Suprapubic skin (tissue), 4 donors: ENCODE data around the gene NDUFS8.

ENCODE experiments used
- CTCF ChIP-seq, 2 donors: fragments of 200-600 bp in 1 of 2; fragments of 450-650 bp in 1 of 2; sonication (generic) in 1 of 2; IDR thresholded peaks; one replicate each; pipeline ENCODE4 v1.5.1; 2016 to 2019; ENCODE audit warnings: antibody characterized with exemption in 2 of 2, mild to moderate bottlenecking in 1 of 2, moderate library complexity in 1 of 2
- EP300 ChIP-seq: sonication (generic); formaldehyde crosslinking; IDR thresholded peaks from one replicate; pipeline ENCODE4 v1.6.1; 2017; ENCODE audit warnings: antibody characterized with exemption
- POLR2A ChIP-seq, 2 donors: fragments of 450-650 bp; IDR thresholded peaks; one replicate each; pipeline ENCODE4 v1.6.1; 2017; ENCODE audit warnings: antibody characterized with exemption in 2 of 2, mild to moderate bottlenecking in 2 of 2, moderate library complexity in 2 of 2
- POLR2AphosphoS5 ChIP-seq, 3 donors: sonication (generic); formaldehyde crosslinking; IDR thresholded peaks; one replicate each; pipeline ENCODE4 v1.6.1; 2017; ENCODE audit warnings: antibody characterized with exemption in 3 of 3

- TF ChIP-seq POLR2AphosphoS5 (IDR thresholded peaks at IDR 0.05) (no peak), EP300 (no peak), CTCF (IDR thresholded peaks at IDR 0.05) (no peak), POLR2A (IDR thresholded peaks at IDR 0.05) (no peak)
Observed at GRCh38 chr11:68009391-68010089, 20.9 kb upstream of the NDUFS8 start.
